ENCODE measurements around the gene VEGFA.

VEGFA gene

DNA sequence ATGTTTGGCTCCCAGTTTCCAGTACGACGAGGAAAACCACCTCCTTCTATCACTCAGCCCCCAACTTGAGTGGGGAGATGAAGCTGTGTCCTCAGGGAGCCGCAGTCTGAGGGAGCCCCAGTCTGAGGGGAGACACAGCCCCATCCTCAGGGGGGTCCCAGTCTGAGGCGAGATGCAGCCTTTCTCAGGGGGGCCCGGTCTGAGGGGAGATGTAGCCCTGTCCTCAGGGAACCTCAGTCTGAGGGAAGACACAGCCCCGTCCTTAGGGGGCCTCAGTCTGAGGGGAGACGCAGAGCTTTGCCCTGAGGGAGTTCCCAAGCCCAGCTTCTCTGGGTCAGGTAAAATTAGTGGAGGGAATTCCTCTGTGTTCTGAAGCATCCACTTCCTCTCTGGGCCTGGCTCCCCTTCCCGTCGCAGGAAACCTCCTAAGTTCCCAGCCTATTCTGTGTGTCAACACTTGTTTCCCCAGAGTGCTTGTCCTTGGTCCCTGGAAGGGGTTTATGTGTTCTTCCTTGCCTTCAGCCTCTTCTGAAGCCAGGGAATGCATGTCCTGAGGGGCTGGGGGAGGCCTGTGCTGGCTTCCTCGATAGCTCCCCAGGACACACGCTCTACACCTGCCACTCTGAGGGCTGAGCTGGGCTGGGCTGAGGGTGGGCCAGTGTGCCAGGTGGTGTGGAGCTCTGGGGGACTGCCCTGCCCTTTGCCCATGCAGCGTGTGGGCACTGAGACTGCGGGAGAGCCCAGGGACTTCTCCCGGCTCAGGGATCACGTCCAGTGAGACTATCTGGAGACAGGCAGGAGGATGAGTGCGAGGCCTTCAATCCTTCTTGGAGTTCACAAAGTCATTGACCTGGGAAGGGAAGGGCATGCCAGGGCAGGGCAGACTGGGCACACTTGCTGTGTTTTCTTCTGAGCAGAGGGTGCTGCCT, 55.4 kb downstream of the VEGFA start:
- no peak overlapping the region for H3K9ac ChIP-seq (ENCODE audit: low read length)
- no peak for TF ChIP-seq EZH2phosphoT487 (IDR thresholded peaks at IDR 0.05; ENCODE audit: low read depth)
- TF ChIP-seq, protein P1, sequence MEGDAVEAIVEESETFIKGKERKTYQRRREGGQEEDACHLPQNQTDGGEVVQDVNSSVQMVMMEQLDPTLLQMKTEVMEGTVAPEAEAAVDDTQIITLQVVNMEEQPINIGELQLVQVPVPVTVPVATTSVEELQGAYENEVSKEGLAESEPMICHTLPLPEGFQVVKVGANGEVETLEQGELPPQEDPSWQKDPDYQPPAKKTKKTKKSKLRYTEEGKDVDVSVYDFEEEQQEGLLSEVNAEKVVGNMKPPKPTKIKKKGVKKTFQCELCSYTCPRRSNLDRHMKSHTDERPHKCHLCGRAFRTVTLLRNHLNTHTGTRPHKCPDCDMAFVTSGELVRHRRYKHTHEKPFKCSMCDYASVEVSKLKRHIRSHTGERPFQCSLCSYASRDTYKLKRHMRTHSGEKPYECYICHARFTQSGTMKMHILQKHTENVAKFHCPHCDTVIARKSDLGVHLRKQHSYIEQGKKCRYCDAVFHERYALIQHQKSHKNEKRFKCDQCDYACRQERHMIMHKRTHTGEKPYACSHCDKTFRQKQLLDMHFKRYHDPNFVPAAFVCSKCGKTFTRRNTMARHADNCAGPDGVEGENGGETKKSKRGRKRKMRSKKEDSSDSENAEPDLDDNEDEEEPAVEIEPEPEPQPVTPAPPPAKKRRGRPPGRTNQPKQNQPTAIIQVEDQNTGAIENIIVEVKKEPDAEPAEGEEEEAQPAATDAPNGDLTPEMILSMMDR (IDR thresholded peaks at IDR 0.05; ENCODE audit: low read depth, low read length), result no peak
- no peak overlapping the region for H2AFZ ChIP-seq (ENCODE audit: low read depth, low read length)

DNA sequence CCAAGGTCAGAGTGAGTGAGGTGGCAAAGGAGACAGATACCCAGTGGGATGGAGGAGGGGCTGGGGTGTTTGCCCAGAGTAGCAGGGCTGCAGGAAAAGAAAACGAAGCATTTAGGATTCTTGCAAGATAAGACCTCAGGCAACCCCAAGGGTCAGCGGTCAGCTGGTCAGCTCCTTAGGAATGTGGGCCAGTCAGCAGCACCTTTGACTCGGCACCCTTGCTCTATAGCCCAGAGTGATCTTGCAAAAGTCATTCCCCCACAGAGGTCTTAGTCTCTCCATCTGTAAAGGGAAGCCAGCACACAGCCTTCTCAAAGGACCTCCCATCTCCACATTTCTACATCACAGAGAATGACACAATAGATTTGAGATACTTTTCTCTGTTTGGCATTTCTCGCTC, 56.7 kb downstream of the VEGFA start:
- Histone ChIP-seq H3K4me2 (ENCODE audit: low read length) (no peak overlapping the region), H3K4me1 (ENCODE audit: low read length) (peaks cover 7% of the 10 kb centered on the region), H3K27me3 (ENCODE audit: low read depth, low read length) (peaks cover 37% of the 10 kb centered on the region)

More for the DNA sequence above, 55.4 kb downstream of the VEGFA start:
- no peaks in the 10 kb centered on the region for H4K20me1 ChIP-seq (ENCODE audit: insufficient read depth, low read length)
- H3K9me3 ChIP-seq (ENCODE audit: insufficient read depth, low read length), result no peaks in the 10 kb centered on the region
- peaks cover 7% of the 10 kb centered on the region for H3K4me1 ChIP-seq (ENCODE audit: low read length)
- peaks cover 34% of the 10 kb centered on the region for H3K27me3 ChIP-seq (ENCODE audit: low read depth, low read length)
- H3K27ac ChIP-seq (ENCODE audit: low read length), result no peak overlapping the region
- no peaks in the 10 kb centered on the region for H3K79me2 ChIP-seq (ENCODE audit: low read length)
- no peak overlapping the region for H3K4me3 ChIP-seq (ENCODE audit: low read length)
- H3K36me3 ChIP-seq (replicated peaks; ENCODE audit: low read depth, low read length), result no peaks in the 10 kb centered on the region
- H3K4me2 ChIP-seq (ENCODE audit: low read length), result no peak overlapping the region

GRCh38 chr6:43827898-43828297, 57.9 kb downstream of the VEGFA start:
- no peak overlapping the region for H2AFZ ChIP-seq (ENCODE audit: low read depth, low read length)
- H4K20me1 ChIP-seq (ENCODE audit: insufficient read depth, low read length), result no peaks in the 10 kb centered on the region
- H3K4me2 ChIP-seq (ENCODE audit: low read length), result no peak overlapping the region
- peaks cover 7% of the 10 kb centered on the region for H3K4me1 ChIP-seq (ENCODE audit: low read length)
- no peaks in the 10 kb centered on the region for H3K36me3 ChIP-seq (replicated peaks; ENCODE audit: low read depth, low read length)
- TF ChIP-seq EZH2phosphoT487 (IDR thresholded peaks at IDR 0.05; ENCODE audit: low read depth), result no peak
- TF ChIP-seq, protein P1 (IDR thresholded peaks at IDR 0.05; ENCODE audit: low read depth, low read length), result no peak
- H3K9ac ChIP-seq (ENCODE audit: low read length), result no peak overlapping the region
- H3K27me3 ChIP-seq (ENCODE audit: low read depth, low read length), result peaks cover 34% of the 10 kb centered on the region
- H3K9me3 ChIP-seq (ENCODE audit: insufficient read depth, low read length), result no peaks in the 10 kb centered on the region
- no peaks in the 10 kb centered on the region for H3K79me2 ChIP-seq (ENCODE audit: low read length)
- no peak overlapping the region for H3K27ac ChIP-seq (ENCODE audit: low read length)
- H3K4me3 ChIP-seq (ENCODE audit: low read length), result no peak overlapping the region

More for the DNA sequence above, 56.7 kb downstream of the VEGFA start:
- no peak overlapping the region for H3K27ac ChIP-seq (ENCODE audit: low read length)
- H3K36me3 ChIP-seq (replicated peaks; ENCODE audit: low read depth, low read length), result no peaks in the 10 kb centered on the region
- H3K9me3 ChIP-seq (ENCODE audit: insufficient read depth, low read length), result no peaks in the 10 kb centered on the region
- no peak overlapping the region for H2AFZ ChIP-seq (ENCODE audit: low read depth, low read length)
- TF ChIP-seq, protein P1 (IDR thresholded peaks at IDR 0.05; ENCODE audit: low read depth, low read length), result no peak
- TF ChIP-seq EZH2phosphoT487 (IDR thresholded peaks at IDR 0.05; ENCODE audit: low read depth), result no peak
- no peak overlapping the region for H3K9ac ChIP-seq (ENCODE audit: low read length)
- H3K79me2 ChIP-seq (ENCODE audit: low read length), result no peaks in the 10 kb centered on the region
- H3K4me3 ChIP-seq (ENCODE audit: low read length), result no peak overlapping the region
- no peaks in the 10 kb centered on the region for H4K20me1 ChIP-seq (ENCODE audit: insufficient read depth, low read length)

DNA sequence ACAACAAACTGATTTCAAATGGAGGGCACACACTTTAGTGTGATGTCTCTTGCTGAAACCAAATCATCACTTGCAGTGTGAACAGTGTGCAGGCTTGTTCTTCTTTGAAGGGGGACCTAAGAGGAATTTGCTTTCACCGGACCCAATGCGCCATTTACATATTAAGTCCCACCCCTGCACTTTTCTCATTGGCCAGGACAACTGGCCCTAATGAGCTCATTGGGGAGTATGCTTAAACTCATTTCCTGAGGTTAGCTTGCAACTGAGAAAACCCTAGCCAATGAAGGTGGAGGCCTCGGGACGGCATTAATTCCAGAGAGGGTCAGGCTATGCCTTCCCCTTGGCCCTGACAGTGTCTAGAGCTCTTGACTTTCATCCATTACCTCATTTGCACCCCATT, 58.7 kb downstream of the VEGFA start:
- Histone ChIP-seq H2AFZ (ENCODE audit: low read depth, low read length) (no peak overlapping the region), H3K9me3 (ENCODE audit: insufficient read depth, low read length) (no peaks in the 10 kb centered on the region), H3K4me1 (ENCODE audit: low read length) (peaks cover 9% of the 10 kb centered on the region), H3K4me3 (ENCODE audit: low read length) (no peak overlapping the region), H3K79me2 (ENCODE audit: low read length) (no peaks in the 10 kb centered on the region), H3K4me2 (ENCODE audit: low read length) (no peak overlapping the region), H4K20me1 (ENCODE audit: insufficient read depth, low read length) (no peaks in the 10 kb centered on the region), H3K27ac (ENCODE audit: low read length) (no peak overlapping the region), H3K36me3 (replicated peaks; ENCODE audit: low read depth, low read length) (no peaks in the 10 kb centered on the region), H3K27me3 (ENCODE audit: low read depth, low read length) (peaks cover 27% of the 10 kb centered on the region), H3K9ac (ENCODE audit: low read length) (no peak overlapping the region)
- TF ChIP-seq EZH2phosphoT487 (IDR thresholded peaks at IDR 0.05; ENCODE audit: low read depth), result no peak
- TF ChIP-seq, protein P1 (IDR thresholded peaks at IDR 0.05; ENCODE audit: low read depth, low read length), result no peak

Data from OCI-LY3 (cell line).